Duodenal mucosa (tissue), 2 donors: ENCODE measurements around the gene MDGA2.

Source experiments
- H3K27ac ChIP-seq: one replicate; pipeline ENCODE4 v1.7.0; 2013; ENCODE audit warnings: low read depth, low read length
- H3K27me3 ChIP-seq, 2 donors: one replicate each; pipeline ENCODE4 v1.7.0; 2013; ENCODE audit warnings: low read length in 2 of 2, control low read depth in 1 of 2; ENCODE audit not compliant: insufficient read depth in 2 of 2, control insufficient read depth in 1 of 2
- H3K36me3 ChIP-seq, 2 donors: one replicate each; pipeline ENCODE4 v1.7.0; 2013; ENCODE audit warnings: low read length in 2 of 2, control low read depth in 1 of 2; ENCODE audit not compliant: insufficient read depth in 2 of 2, control insufficient read depth in 1 of 2
- H3K4me1 ChIP-seq, 2 donors: one replicate each; pipeline ENCODE4 v1.7.0; 2013; ENCODE audit warnings: low read length in 2 of 2, control low read depth in 1 of 2; ENCODE audit not compliant: insufficient read depth in 2 of 2, control insufficient read depth in 1 of 2
- H3K4me3 ChIP-seq, 2 donors: one replicate each; pipeline ENCODE4 v1.7.0; 2013; ENCODE audit warnings: low read length in 2 of 2, low read depth in 1 of 2
- H3K9ac ChIP-seq, 2 donors: one replicate each; pipeline ENCODE4 v1.7.0; 2013; ENCODE audit warnings: low read length in 2 of 2, low read depth in 1 of 2
- H3K9me3 ChIP-seq, 2 donors: one replicate each; pipeline ENCODE4 v1.7.0; 2013; ENCODE audit warnings: low read length in 2 of 2, control low read depth in 1 of 2; ENCODE audit not compliant: control insufficient read depth in 1 of 2

MDGA2 gene

GRCh38 chr14:47442211-47442610 lies 233.2 kb downstream of the MDGA2 start:
- Histone ChIP-seq H3K4me3 (no peak overlapping the region), H3K27me3 (no peaks in the 10 kb centered on the region), H3K9me3 (no peaks in the 10 kb centered on the region), H3K9ac (no peak overlapping the region), H3K27ac (no peak overlapping the region), H3K4me1 (no peaks in the 10 kb centered on the region), H3K36me3 (no peaks in the 10 kb centered on the region)

GRCh38 chr14:47439953-47440352 lies 235.5 kb downstream of the MDGA2 start:
- H3K9ac ChIP-seq = no peak overlapping the region
- no peaks in the 10 kb centered on the region for H3K27me3 ChIP-seq
- no peak overlapping the region for H3K4me3 ChIP-seq

GRCh38 chr14:47438650-47439140 lies 236.7 kb downstream of the MDGA2 start:
- no peaks in the 10 kb centered on the region for H3K27me3 ChIP-seq
- no peak overlapping the region for H3K9ac ChIP-seq
- H3K4me3 ChIP-seq = no peak overlapping the region
- no peak overlapping the region for H3K27ac ChIP-seq
- no peaks in the 10 kb centered on the region for H3K9me3 ChIP-seq
- H3K4me1 ChIP-seq = no peaks in the 10 kb centered on the region
- H3K36me3 ChIP-seq = no peaks in the 10 kb centered on the region

More at GRCh38 chr14:47439953-47440352, 235.5 kb downstream of the MDGA2 start:
- Histone ChIP-seq H3K4me1 (no peaks in the 10 kb centered on the region), H3K36me3 (no peaks in the 10 kb centered on the region), H3K9me3 (no peaks in the 10 kb centered on the region), H3K27ac (no peak overlapping the region)

- Histone ChIP-seq H3K4me1 (no peaks in the 10 kb centered on the region), H3K9ac (no peak overlapping the region), H3K9me3 (no peaks in the 10 kb centered on the region), H3K4me3 (no peak overlapping the region), H3K27me3 (no peaks in the 10 kb centered on the region), H3K36me3 (no peaks in the 10 kb centered on the region), H3K27ac (no peak overlapping the region)
Measured at GRCh38 chr14:47435331-47435965, 240.0 kb downstream of the MDGA2 start.

- no peak overlapping the region for H3K9ac ChIP-seq
- H3K4me3 ChIP-seq = no peak overlapping the region
- H3K9me3 ChIP-seq = no peaks in the 10 kb centered on the region
- no peaks in the 10 kb centered on the region for H3K36me3 ChIP-seq
- no peak overlapping the region for H3K27ac ChIP-seq
- no peaks in the 10 kb centered on the region for H3K4me1 ChIP-seq
- no peaks in the 10 kb centered on the region for H3K27me3 ChIP-seq
Measured at GRCh38 chr14:47427629-47428028, 247.8 kb downstream of the MDGA2 start.

GRCh38 chr14:47425302-47425701 lies 250.1 kb downstream of the MDGA2 start:
- Histone ChIP-seq H3K9me3 (no peaks in the 10 kb centered on the region), H3K4me3 (no peak overlapping the region), H3K27ac (no peak overlapping the region), H3K4me1 (no peaks in the 10 kb centered on the region), H3K9ac (no peak overlapping the region), H3K27me3 (no peaks in the 10 kb centered on the region), H3K36me3 (no peaks in the 10 kb centered on the region)

GRCh38 chr14:47422191-47422590 lies 253.2 kb downstream of the MDGA2 start:
- Histone ChIP-seq H3K9me3 (no peaks in the 10 kb centered on the region), H3K9ac (no peak overlapping the region), H3K27me3 (no peaks in the 10 kb centered on the region), H3K4me3 (no peak overlapping the region), H3K27ac (no peak overlapping the region), H3K36me3 (no peaks in the 10 kb centered on the region), H3K4me1 (no peaks in the 10 kb centered on the region)

GRCh38 chr14:47411523-47411922 lies 263.9 kb downstream of the MDGA2 start:
- H3K9me3 ChIP-seq = peaks cover 0 to 3% of the 10 kb centered on the region in 2 donors
- no peaks in the 10 kb centered on the region for H3K36me3 ChIP-seq
- no peak overlapping the region for H3K4me3 ChIP-seq
- no peaks in the 10 kb centered on the region for H3K4me1 ChIP-seq
- H3K27me3 ChIP-seq = no peaks in the 10 kb centered on the region
- no peak overlapping the region for H3K27ac ChIP-seq
- H3K9ac ChIP-seq = no peak overlapping the region

GRCh38 chr14:47392326-47392725 lies 283.1 kb downstream of the MDGA2 start:
- H3K4me1 ChIP-seq = no peaks in the 10 kb centered on the region
- H3K27me3 ChIP-seq = no peaks in the 10 kb centered on the region
- no peak overlapping the region for H3K27ac ChIP-seq
- no peak overlapping the region for H3K9ac ChIP-seq
- H3K9me3 ChIP-seq = no peaks in the 10 kb centered on the region
- no peak overlapping the region for H3K4me3 ChIP-seq
- H3K36me3 ChIP-seq = no peaks in the 10 kb centered on the region

- no peaks in the 10 kb centered on the region for H3K4me1 ChIP-seq
- no peaks in the 10 kb centered on the region for H3K36me3 ChIP-seq
- H3K9ac ChIP-seq = no peak overlapping the region
- no peaks in the 10 kb centered on the region for H3K9me3 ChIP-seq
- H3K27ac ChIP-seq = no peak overlapping the region
- H3K4me3 ChIP-seq = no peak overlapping the region
- H3K27me3 ChIP-seq = no peaks in the 10 kb centered on the region
Measured at GRCh38 chr14:47390831-47391504, 284.4 kb downstream of the MDGA2 start.
